ENCODE data around the gene REG4.

Gene REG4

DNA sequence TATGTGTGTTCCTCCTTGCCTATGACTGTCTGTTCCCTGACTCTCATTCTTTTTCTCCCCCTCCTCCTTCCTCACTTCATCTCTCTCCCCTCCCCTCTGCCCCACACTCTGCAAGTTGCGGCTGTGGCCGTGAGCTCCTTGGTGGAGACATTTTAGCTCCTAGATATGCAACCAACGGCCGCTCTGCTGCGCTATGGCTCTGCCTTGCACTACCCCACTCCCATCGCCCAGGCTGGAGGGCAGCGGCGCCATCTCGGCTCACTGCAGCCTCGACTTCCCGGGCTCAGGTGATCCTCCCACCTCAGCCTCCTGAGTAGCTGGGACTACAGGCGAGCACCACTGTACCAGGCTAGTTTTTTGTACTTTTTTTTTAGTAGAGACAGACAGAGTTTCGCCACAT is 5.5 kb downstream of the REG4 start:
- H3K4me3 ChIP-seq (ENCODE audit: low read depth, low read length): no peak overlapping the region
- DNase-seq (ENCODE audit: low read depth): no peak
- TF ChIP-seq, protein P1, sequence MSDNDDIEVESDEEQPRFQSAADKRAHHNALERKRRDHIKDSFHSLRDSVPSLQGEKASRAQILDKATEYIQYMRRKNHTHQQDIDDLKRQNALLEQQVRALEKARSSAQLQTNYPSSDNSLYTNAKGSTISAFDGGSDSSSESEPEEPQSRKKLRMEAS (IDR thresholded peaks at IDR 0.05; ENCODE audit: low read depth, low read length): no peak

DNA sequence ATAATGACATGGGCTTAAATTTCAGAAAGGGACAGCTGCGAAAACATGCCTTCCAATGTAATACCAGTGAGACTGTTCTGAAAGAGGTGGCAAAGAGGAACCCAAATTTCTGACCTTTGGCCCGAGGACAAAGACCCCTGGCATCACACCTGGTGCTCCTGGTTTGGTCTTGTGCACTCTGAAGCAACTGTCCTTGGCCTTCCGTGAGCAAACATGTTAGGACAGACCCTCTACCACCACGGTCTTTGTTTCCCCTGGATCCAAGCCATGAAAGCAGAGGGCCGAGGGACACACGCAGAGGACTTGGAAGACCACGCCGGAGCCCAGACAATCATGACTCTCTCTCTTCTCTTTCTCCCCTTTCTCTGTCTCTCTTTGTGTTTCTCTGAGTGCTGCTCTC is 6.0 kb downstream of the REG4 start:
- TF ChIP-seq, protein P1 (IDR thresholded peaks at IDR 0.05; ENCODE audit: low read depth, low read length): no peak
- no peak for TF ChIP-seq MYC (IDR thresholded peaks at IDR 0.05; ENCODE audit: low read depth, low read length)
- no peak for TF ChIP-seq POLR2A (IDR thresholded peaks at IDR 0.05; ENCODE audit: extremely low read depth, insufficient read length)
- no peak for TF ChIP-seq CTCF (IDR thresholded peaks at IDR 0.05; ENCODE audit: low read depth, low read length)
- DNase-seq (ENCODE audit: low read depth): no peak
- H3K4me3 ChIP-seq (ENCODE audit: low read depth, low read length): no peak overlapping the region

GRCh38 chr1:119799599-119800177 is 11.6 kb downstream of the REG4 start:
- no peak overlapping the region for H3K4me3 ChIP-seq (ENCODE audit: low read depth, low read length)
- no peak for TF ChIP-seq MYC (IDR thresholded peaks at IDR 0.05; ENCODE audit: low read depth, low read length)
- no peak for DNase-seq (ENCODE audit: low read depth)

DNA sequence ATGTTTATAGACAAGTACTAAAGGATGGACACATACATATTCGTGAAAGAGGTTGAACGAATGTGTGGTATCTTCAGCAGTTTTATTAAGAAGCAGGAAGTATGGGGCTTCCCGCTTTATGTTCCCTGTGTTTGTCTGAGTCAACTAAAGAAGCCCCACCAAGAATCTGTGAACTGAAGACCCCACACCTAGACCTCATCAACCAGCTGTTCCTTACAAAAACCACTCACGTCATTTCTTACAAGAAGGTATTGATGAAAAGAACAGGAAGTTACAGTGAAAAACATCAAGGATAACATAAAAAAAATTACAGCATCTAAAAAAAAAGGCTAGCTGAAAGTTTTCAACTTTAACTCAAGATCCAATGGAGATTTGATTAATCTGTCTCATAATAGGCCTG is 12.3 kb downstream of the REG4 start:
- DNase-seq (ENCODE audit: low read depth): no peak

GRCh38 chr1:119797606-119798005 is 13.7 kb downstream of the REG4 start:
- TF ChIP-seq MYC (IDR thresholded peaks at IDR 0.05; ENCODE audit: low read depth, low read length) (no peak), POLR2A (IDR thresholded peaks at IDR 0.05; ENCODE audit: extremely low read depth, insufficient read length) (no peak), CTCF (IDR thresholded peaks at IDR 0.05; ENCODE audit: low read depth, low read length) (no peak)
- TF ChIP-seq, protein P1 (IDR thresholded peaks at IDR 0.05; ENCODE audit: low read depth, low read length): no peak
- no peak for DNase-seq (ENCODE audit: low read depth)
- no peak overlapping the region for H3K4me3 ChIP-seq (ENCODE audit: low read depth, low read length)

More for the DNA sequence above, 12.3 kb downstream of the REG4 start:
- TF ChIP-seq POLR2A (IDR thresholded peaks at IDR 0.05; ENCODE audit: extremely low read depth, insufficient read length): no peak
- no peak for TF ChIP-seq MYC (IDR thresholded peaks at IDR 0.05; ENCODE audit: low read depth, low read length)
- no peak for TF ChIP-seq CTCF (IDR thresholded peaks at IDR 0.05; ENCODE audit: low read depth, low read length)
- TF ChIP-seq, protein P1 (IDR thresholded peaks at IDR 0.05; ENCODE audit: low read depth, low read length): no peak
- H3K4me3 ChIP-seq (ENCODE audit: low read depth, low read length): no peak overlapping the region

GRCh38 chr1:119797162-119797561 is 14.1 kb downstream of the REG4 start:
- no peak overlapping the region for H3K4me3 ChIP-seq (ENCODE audit: low read depth, low read length)
- TF ChIP-seq MYC (IDR thresholded peaks at IDR 0.05; ENCODE audit: low read depth, low read length) (no peak), CTCF (IDR thresholded peaks at IDR 0.05; ENCODE audit: low read depth, low read length) (no peak), POLR2A (IDR thresholded peaks at IDR 0.05; ENCODE audit: extremely low read depth, insufficient read length) (no peak)
- TF ChIP-seq, protein P1 (IDR thresholded peaks at IDR 0.05; ENCODE audit: low read depth, low read length): no peak
- no peak for DNase-seq (ENCODE audit: low read depth)

All from NB4 (cell line).